ENCODE measurements around the gene PRSS56.
"Not testable (repeated sequence)": the region's sequence is repeated elsewhere in the genome, so short reads cannot be mapped to it uniquely, and the experiment has no call there.

Gene PRSS56

DNA sequence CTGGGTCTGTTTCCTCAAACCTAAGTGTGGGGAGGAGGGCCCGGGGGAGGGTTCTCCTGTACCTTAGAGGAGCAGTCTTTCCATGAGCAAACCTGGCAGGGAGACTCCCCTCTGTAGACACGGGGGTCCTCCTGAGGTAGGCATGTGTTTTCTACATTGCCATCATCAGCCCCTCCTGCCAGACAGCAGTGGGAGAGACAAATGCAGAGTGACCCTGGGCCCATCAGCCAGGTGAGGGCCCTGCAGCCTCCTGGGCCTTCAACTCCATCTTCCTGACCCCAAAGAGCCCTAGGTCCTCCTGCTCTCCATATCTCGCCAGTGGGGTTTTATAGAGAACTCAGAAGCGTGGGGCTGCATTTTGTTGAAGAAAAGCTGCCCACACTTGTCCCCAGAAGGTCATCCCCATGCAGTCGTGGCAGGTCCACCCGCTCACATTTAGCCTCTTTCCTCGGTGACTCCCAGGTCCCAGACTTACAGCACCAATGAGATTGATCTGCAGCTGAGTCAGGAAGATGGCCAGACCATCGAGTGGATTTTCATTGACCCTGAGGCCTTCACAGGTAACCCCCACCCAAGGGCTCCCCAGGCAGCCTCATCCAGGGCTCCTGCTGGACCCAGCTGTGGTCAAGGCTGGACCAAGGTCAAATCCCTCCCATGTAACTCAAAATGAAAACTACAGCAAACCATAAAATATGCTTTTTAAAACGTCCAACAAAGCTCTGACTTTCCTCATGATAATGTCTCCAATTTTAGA, 21.9 kb downstream of the PRSS56 start:
- no peak for DNase-seq (ENCODE audit: low spot score)

DNA sequence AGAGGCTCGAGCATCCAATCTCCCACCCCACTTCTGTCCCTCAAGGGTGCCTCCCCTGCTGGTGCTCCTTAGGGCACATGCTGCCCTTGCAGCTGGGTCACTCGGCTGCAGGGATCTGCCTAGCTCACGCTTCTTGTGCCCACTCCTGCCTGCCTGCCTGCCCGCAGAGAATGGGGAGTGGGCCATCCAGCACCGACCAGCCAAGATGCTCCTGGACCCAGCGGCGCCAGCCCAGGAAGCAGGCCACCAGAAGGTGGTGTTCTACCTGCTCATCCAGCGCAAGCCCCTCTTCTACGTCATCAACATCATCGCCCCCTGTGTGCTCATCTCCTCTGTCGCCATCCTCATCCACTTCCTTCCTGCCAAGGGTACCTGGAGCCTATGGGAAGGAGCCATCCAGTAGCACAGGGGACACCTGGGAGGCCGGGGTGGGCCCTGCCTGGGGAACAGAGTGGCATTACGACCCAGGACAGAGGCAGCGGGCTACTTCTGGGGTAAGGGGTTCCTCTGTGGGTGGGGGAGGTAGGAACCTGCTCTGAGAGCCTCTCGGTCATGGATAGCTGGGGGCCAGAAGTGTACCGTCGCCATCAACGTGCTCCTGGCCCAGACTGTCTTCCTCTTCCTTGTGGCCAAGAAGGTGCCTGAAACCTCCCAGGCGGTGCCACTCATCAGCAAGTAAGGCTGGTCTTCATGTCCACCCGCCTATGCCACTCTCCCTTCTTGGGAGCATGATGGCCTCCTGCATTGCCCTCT, 22.7 kb downstream of the PRSS56 start:
- DNase-seq (ENCODE audit: low spot score): no peak

DNA sequence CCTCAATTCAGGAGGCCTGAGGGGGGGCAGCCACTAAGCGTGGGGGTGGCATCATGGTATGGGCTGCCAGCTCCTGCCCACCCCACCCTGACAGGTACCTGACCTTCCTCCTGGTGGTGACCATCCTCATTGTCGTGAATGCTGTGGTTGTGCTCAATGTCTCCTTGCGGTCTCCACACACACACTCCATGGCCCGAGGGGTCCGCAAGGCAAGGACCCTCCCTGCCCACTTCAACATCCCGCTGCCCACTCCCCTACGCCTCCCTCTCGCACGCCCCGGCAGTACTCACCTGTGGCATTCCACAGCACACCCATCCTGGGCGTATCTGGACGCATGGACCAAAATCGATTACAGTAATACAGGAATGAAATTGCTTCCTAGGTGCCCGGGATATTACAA, 23.3 kb downstream of the PRSS56 start:
- no peak for DNase-seq (ENCODE audit: low spot score)

DNA sequence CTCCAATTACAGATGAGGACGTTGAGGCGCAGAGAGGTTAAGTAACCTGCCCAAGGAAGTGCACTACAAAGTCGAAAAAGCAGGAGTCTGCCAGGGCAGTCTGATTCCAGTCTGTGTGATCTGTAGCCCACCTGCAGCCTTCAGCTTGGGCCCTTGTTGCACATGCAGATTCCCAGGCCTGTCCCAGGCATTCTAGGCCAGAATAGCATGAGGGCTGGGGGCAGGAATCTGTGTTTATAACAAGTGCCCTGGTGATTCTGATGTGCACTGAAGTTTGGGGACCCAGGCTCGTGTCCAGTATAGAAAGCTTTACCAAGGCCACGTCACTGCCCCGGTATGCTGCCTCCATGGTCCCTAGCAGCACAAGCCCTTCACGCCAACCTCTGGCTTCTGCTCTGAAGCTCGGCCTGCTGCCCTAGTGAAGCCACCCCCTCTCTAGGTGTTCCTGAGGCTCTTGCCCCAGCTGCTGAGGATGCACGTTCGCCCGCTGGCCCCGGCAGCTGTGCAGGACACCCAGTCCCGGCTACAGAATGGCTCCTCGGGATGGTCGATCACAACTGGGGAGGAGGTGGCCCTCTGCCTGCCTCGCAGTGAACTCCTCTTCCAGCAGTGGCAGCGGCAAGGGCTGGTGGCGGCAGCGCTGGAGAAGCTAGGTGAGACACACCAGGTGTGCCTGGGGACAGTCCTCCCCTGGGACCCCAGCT, 23.9 kb downstream of the PRSS56 start:
- DNase-seq (ENCODE audit: low spot score): no peak

DNA sequence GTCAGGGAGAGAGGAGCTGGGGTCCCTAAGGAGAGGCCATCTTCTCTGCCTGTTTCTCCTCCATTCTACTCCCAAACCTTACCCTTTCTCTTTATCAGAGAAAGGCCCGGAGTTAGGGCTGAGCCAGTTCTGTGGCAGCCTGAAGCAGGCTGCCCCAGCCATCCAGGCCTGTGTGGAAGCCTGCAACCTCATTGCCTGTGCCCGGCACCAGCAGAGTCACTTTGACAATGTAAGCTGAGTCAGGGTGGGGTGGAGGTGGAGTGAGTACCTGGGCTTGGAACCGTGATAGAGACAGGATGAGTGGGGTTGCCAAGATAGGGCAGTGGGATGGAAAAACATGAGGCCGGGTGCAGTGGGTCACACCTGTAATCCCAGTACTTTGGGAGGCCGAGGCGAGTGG, 24.5 kb downstream of the PRSS56 start:
- no peak for DNase-seq (ENCODE audit: low spot score)

DNA sequence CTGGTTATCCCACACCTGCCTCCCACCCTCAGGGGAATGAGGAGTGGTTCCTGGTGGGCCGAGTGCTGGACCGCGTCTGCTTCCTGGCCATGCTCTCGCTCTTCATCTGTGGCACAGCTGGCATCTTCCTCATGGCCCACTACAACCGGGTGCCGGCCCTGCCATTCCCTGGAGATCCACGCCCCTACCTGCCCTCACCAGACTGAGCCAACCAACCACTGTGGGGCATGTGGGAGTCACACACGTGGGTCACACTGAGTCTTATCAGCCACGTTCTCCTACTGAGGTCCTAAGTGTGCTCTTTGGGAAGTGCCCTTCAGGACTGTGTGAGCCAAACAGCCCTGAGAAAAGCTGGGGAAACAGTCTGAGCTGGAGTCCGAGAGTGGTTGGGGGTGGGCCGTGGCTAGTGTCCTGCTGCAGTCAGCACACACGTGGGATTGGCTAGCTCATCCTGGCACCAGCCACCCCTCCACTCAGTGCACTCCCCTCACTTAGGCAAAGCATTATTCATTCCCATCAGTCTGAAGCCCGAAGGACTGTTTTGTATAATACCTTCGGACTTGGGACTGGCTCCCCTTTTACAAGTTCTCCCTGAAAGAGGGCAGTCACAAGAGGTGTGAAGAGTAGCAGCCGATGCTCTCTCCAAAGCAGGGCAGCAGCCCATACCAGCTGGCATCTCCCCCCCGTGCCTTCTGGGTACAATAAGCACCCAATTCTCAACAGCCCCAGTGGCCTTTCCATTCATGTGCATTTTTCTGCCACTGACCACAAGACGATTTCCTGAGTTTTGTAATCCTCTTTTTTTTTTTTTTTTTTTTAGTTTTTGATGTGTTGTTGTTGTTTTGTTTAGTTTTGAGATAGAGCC, 25.6 kb downstream of the PRSS56 start:
- no peak for DNase-seq (ENCODE audit: low spot score)

DNA sequence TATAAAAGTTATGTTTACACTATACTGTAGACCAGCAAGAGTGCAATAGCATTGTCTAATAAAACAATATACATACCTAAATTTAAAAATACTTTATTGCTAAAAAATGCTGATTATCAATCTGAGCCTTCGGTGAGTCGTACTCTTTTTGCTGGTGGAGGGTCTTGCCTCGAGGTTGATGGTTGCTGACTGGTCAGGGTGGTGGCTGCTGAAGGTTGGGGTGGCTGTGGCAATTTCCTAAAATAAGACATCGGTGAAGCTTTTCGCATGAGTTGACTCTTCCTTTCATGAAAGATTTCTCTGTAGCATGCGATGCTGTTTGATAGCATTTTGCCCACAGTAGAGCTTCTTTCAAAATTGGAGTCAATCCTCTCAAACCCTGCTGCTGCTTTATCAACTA, 27.8 kb downstream of the PRSS56 start:
- no peak for DNase-seq (ENCODE audit: low spot score)

DNA sequence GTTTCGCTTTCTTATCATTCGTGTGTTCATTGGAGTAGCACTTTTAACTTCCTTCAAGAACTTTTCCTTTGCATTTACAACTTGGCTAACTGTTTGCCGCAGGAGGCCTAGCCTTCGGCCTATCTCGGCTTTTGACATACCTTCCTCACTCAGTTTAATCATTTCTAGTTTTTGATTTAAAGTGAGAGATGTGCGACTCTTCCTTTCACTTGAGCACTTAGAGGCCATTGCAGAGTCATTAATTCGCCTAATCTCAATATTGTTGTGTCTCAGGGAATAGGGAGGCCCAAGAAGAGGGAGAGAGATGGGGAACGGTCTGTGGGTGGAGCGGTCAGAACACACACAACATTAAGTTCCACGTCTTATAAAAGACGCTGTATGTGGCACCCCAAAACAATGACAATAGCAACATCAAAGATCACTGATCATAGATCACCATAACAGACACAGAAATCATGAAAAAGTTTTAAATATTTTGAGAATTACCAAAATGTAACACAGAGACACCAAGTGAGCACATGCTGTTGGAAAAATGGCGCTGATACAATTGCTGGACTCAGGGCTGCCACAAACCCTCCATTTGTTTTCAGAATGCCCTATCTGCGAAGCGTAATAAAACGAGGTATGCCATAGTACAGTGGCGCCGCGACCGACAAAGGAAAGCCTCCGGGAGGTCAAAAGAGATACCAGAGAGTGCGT, 29.6 kb downstream of the PRSS56 start:
- no peak for DNase-seq (ENCODE audit: low spot score)

DNA sequence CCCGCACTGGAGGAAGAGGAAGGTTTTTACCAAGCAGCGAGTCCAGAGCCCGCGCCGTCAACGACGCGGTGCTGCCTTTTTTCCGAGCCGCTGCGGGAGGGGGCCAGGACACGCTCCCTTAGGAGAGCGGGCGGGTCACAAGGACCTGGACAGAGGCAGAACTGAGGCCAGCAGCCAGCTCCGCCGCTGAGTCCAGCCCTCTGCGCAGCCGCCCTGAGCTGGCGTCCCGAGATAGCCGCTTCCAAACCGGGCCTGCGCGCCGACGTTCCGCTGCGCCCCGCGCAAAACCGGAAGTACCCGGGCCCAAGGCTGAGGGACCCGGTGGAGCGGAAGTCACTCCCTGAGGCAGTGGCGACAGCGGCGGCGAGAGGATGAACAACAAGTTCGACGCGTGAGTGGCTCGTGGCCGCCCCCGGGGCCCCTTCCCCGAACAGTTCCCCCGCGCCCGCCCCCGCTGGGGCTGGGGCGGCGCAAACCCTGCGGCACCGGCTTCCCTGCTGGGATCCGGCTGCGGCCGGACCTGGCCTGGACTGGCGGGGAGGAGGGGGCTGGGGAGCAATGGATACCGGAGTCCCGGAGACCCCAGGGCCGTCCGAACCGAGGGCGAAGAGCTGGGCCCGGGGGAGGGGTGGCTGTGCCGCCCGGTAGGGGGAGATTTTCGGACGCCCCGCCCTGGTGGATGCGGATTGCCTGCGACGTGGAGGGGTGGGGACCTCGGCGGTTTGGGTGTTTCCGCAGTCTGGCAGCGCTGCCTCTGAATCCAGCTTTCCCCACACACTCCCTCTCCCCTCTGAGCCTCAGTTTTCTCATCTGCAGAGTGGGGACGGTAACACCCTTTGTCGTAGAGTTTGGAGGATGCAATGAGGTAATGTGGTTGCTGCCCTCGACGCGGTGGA, 30.4 kb downstream of the PRSS56 start, which contains the start of the genes EIF4E2 and TIGD1:
TSS of gene EIF4E2 (plus strand) at position 336 of the 896 bp plus-strand sequence. CDS start at position 372, 36 bp downstream.
TSS of gene TIGD1 (minus strand) at position 204 of the 896 bp plus-strand sequence. CDS start 675 bp downstream, outside the sequence.
- DNase-seq (ENCODE audit: low spot score): peak; percentile 88

DNA sequence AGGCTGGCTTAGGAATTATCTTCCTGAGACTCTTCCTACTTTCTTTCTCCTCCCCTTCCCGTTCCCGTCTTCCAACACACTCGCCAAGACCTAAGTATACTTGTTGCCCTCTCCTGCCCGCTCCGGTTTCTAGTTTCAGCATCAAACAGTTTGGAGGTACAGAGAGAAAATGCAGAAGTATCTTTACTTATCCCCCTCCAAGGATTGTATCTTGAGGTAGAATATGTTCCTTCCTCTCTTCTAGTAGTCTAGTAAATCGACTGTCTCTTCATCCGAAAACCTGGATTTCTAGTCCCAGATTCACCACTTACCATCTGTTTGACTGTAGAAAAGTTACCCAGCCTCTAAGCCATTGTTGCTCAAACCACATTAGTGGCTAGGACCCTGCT, 31.1 kb downstream of the PRSS56 start:
- DNase-seq (ENCODE audit: low spot score): no peak

DNA sequence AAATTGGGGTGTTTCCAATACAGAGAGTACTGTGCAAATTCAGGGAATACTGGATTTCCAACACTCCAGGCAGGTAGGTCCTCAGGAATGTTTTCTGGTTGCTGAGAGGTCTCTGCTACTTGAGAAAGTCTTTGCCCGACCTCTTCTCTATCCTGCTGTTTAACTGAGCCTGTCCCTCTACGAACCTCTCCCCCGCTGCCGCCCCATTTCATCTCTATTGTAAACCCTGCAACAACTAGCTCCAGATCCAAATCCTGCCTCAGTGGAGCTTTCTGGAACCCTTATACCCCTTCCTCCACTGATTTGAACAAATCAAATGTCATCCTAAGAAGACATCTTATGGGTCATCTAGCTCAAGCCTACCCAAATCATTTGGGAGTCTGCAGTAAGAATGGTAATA, 31.6 kb downstream of the PRSS56 start:
- DNase-seq (ENCODE audit: low spot score): no peak

DNA sequence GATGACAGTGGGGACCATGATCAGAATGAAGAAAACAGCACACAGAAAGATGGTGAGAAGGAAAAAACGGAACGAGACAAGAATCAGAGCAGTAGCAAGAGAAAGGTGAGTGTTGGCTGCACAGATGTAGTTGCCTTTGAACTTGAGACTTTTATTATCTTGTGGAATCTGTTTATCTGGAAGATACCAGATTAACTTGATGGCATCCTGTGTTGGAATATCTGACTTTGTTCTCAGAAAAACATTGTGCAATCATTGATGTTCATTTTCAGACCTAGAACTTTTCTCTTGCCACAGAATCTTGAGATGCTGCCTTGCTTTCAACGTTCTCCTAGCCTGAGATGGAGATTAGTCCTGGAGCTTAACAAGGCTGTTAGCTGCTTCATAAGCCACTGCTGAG, 36.2 kb downstream of the PRSS56 start:
- DNase-seq (ENCODE audit: low spot score): no peak

DNA sequence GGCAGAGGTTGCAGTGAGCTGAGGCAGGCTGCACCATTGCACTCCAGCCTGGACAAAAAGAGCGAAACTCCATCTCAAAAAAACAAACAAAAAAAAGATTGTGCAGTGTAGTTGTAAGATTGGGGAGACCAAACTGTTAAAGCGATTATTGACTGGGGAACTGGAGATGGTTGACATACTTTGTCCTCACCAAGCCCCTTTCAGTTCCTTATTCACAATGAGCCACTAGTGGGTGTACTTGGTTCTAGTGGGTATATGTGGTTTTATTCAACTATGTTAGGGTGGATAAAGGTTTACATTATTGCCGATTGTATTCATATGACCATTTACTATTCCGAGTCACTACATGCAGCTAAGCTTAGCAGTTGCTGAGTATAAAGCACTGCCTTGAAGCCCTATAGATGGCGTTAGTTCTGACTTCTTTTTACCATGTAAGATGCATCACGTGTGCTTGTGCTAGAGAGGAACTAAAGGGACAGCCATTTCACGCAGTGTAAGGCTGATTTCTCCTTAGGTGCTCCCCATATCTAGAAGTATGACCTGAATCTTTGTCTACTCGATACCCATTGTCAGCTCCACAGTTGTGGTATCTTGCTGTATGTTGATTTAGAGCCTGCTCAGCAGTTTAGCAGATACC, 42.4 kb downstream of the PRSS56 start:
- no peak for DNase-seq (ENCODE audit: low spot score)

DNA sequence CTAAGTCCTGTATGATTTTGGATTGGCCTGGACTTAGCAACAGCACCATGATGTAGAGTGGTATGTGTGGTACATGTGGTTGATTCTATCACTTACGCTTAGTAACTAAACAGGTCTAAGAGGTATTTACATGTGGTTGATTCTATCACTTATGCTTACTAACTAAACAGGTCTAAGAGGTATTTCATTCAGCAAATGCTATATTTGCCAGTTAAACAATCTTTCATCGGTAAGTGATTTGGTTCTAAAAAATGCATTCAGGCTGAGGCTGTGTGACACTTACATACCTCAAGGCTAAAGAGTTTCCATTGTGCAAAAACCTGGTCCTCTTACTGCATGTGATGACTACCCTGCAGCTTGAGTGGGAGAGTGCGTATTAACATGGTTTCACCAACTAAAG, 43.4 kb downstream of the PRSS56 start:
- no peak for DNase-seq (ENCODE audit: low spot score)

DNA sequence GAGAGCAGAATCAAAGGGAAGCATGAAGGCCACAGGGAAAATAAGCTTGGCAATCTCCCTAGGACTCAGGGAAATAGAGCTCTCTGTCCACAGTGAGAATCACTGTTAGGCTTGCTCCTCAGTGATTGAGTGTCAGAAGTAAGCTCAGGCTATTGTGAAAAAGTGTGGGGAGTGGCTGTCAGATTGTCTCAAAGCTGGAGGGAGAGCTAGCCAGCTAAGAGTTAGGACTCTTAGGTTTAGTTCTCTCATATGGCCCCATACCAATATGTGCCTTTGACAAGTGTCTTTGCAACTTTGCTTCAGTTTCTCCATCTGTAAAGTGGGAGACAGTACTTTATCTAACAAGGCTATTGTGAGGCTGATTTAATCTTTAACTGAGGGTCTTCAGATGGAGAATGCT, 47.5 kb downstream of the PRSS56 start:
- DNase-seq (ENCODE audit: low spot score): no peak

DNA sequence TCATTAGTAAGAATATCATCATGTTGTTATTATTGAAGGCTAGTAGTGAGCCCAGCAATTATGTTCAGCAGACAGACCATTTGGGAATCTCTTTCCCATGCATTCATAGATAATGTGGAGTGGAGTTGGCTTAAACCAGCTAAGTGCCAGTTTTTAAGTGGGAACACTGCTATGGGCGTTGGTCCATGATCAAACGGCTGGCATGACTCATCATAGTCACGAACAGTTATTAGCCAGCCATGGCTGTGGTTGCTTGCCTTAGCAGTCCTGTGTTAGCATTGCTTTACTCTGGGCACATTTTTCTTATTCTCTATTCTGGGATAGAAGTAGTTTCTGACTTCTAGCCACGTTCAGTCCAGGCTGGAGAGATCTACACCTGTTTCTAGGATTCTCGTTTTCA, 48.0 kb downstream of the PRSS56 start:
- peak; percentile 81 for DNase-seq (ENCODE audit: low spot score)

DNA sequence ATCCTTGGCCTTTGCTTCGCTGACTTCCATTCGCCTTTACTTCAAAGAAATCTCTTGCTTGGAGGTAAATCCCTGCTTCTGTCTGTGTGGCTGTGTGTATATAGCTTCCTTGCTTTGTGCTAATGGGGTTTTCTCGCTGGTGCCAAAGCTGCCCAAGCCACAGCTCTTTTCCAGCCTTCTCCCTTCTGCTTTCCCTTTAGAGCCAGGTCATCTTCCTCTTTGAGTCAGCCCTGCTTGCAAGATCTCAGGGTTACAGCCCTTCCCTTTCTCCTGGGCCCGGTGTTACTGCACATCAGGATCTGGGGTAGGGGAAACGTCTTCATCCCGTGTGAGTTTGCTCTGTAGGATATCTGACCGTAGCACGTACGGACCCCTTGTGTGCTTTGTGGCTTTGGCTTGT, 49.4 kb downstream of the PRSS56 start:
- no peak for DNase-seq (ENCODE audit: low spot score)

DNA sequence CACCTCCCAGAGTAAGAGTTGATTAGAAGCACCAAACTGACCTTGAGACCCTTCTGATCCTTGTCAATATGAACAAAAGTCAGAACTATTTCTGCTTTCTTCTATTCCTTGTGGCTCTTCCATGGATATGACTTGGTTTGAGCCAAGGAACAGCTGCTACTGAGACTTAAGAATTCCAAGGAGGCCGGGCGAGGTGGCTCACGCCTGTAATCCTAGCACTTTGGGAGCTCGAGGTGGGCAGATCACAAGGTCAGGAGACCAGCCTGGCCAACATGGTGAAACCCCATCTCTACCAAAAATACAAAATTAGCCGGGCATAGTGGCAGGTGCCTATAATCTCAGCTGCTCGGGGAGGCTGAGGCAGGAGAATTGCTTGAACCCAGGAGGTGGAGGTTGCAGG, 50.3 kb downstream of the PRSS56 start:
- DNase-seq (ENCODE audit: low spot score): not testable (repeated sequence)

DNA sequence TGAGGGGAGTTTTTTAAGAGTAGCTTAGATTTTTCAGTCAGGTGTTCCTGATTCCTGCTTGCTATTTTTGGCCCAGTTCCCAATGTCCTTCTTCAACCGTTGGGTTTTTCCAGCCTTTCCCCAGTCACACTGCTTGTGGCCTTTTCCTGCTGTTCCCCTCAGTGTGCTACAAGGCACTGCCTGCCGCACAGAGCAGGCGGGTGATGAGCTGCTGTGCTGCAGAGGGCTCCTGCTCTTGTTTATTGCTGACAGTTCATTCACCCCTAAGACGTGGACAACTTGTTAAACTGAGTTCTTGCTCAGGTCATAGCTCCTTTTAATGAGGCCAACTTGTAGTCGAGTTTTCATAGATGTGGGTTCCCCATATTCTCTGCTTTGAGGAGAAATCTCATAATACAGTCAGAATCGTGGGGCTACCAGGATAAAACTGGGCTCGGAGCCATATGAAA, 50.9 kb downstream of the PRSS56 start:
- no peak for DNase-seq (ENCODE audit: low spot score)

DNA sequence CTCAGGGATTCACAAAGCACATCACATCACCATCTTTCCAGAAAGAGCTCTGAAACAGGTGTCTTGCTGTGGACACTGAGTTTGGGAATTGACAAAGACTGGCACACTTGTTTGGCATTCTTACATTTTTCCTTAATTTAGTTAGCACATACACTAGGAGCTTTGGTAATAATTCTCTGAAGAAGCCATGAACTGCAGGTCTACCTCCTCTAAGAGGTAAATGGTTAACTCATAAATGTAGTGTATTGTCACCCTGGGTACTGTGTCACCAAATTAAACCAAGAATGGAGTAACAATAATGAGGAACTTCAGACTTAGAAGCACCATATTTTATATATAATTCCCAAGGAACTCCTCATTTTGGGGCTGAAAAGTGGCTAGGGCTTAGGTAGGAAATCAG, 52.9 kb downstream of the PRSS56 start:
- no peak for DNase-seq (ENCODE audit: low spot score)

Data from hematopoietic multipotent progenitor cell treated with erythropoietin and hydrocortisone succinate and interleukin-3 and kit ligand, for 17 days (in vitro differentiated cells).